GM18868 (cell line): ENCODE measurements around the gene EDA.

ENCODE experiments used
- ATAC-seq: cut with Tn5 transposase; IDR thresholded peaks from one replicate; pipeline ENCODE4 v1.9.1; 2021; ENCODE audit warnings: mild to moderate bottlenecking, moderate library complexity; ENCODE audit not compliant: unreplicated experiment

The EDA gene

DNA sequence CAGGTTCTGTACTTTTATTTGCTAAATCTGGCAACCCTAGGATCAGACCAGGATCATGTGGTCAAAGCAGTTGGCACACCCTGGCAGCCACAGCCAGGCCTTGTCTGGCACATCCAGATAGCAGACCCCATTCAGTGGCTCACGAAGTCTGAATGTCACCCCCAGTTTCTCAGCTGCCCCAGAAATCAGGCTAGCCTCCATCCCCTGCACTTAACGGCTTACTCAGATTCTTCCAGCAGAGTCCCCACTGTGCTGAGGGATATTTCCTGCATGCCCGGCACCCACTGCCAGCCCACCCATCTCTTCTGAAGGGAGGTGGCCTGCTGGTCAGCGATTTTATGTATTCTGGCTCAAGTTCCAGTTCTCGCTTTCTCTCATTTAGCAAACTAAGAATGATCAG is 438.5 kb downstream of the EDA start:
- ATAC-seq, result no peak

DNA sequence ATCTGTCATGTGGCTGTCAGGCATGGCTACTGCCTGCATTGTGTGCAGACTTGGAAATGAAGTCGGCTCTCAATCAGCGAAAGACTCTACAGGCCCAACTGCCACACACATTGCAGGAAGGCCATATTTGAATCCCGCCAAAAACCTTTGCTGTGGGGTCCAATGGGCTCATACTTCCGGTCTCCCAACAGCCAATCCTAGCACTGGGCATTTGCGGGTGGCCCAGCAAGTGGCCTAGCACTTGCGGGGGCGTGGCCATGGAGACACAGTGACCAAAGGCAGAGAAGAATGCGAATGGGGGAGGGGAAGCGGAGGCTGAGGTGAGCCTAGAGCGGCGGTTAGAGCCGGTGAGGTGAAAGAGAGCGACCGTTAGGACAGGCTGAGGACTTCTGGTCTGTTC is 446.2 kb downstream of the EDA start, which contains the start of gene OTUD6A:
Gene OTUD6A, plus strand, starts transcription at position 382 of the 400 bp plus-strand sequence. CDS start 68 bp downstream, outside the sequence.
- ATAC-seq, result no peak

DNA sequence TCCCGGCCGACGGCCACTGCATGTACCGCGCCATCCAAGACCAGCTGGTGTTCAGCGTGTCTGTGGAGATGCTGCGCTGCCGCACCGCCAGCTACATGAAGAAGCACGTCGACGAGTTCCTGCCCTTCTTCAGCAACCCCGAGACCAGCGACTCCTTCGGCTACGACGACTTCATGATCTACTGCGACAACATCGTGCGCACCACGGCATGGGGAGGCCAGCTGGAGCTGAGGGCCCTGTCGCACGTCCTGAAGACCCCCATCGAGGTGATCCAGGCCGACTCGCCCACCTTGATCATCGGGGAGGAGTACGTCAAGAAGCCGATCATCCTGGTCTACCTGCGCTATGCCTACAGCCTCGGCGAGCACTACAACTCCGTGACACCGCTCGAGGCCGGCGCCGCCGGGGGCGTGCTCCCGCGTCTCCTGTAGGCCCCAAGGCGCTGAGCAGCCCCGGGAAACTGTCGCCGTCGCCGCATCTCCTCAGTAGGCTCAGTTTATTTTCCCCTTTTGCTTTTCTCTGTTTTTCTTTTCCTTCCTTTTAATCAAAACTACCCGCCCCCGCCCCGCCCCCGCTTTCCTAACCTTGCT is 447.1 kb downstream of the EDA start:
- ATAC-seq, result no peak

DNA sequence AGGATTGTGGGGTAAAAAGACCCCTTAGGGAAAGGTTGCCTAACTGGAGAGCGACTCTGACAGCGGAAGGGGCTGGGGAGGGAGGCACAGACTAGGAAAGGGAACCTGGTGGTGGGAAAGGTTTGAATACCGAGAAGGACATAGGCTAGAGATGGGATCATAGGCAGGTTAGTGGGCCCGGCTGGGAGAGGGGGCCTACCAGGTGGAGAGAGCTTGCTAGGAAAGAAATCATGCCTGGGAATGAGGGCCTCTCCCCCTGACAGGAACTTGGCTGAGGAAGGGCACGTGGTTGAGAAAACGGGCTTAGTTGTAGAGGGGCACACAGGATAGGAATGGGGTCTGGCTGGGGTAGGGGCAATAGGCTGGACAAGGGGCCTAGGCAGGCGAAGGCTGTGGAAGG is 450.7 kb downstream of the EDA start:
- ATAC-seq, result no peak

DNA sequence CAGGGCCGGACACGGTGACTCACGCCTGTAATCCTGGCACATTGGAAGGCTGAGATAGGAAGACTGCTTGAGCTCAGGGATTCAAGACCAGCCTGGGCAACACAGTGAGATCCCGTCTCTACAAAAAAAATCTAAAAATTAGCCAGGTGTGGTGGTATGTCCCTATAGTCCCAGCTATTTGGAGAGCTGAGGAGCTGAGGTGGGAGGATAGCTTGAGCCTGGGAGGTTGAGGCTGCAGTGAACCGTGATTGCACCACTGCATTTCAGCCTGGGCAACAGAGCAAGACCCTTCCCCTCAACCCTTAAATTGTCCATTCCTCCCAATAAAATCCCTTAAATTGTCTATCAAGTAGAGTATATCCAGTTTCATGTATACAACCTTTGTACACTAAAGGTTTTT is 463.4 kb downstream of the EDA start:
- no peak for ATAC-seq

DNA sequence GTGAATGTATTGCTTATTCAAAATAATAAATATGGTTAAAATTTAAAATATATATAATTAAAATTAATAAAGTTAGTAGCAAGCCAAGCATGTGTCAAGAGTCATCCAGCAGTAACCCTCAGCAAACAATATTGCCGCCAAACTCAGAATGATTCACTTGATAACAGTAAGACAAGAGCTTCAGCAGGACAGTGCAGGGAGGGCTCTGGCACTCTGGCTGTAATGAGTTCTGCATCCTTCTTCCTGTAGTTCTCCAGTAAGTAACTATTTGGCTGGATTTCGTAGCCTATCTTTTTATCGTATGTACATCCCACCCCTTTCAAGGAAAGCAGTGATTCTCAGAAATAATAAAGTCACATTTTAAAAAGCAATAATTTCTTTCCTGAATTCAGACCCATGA is 464.0 kb downstream of the EDA start:
- ATAC-seq, result no peak

DNA sequence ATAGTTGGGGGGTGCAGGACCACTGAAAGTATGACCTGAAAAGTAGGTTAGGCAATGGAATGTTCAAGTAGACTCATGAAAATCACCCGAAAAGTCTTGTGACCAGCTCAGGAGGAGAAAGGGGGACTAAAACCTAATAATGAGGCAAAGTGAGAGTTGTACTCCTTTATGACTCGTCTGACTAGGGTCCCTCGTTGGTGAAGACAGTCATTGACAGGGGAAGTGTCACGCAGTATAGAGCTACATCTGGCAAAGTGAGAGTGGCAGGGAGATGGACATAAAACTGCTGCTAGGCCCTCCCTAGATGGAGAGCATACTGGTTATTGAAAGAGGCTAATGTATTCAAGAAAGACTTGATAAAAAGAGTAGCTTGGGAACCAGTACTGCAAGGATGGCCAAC is 466.8 kb downstream of the EDA start:
- no peak for ATAC-seq

DNA sequence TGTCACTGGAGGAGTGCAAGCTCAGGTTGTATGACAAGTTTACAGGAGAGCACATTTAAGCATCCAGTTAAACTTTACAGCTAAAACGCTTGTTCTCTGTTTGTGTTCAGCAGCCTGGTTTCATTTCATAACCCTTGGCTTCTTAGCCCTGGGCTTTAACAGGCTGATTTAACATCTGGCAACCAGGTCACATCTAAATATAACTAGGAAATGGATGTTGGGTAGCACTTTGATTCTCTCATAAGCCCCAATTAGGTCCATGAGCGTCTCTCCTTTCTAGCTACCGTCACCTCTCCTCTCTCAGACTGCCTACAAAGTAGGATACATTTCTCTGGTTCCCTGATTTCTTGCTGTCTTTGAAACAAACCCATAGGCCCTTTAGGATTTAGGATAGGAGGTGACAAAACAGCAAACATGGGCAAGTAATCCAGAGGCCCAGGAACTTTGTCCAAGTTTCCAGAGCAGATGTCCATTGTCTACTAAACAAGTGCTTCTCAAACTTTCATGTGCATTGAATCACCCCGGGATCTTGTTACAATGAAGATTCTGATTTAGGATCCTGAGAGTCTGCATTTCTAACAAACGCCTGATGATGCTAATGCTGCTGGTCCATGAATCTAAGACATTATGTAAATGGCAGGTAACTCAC is 468.8 kb downstream of the EDA start:
- ATAC-seq, result no peak

DNA sequence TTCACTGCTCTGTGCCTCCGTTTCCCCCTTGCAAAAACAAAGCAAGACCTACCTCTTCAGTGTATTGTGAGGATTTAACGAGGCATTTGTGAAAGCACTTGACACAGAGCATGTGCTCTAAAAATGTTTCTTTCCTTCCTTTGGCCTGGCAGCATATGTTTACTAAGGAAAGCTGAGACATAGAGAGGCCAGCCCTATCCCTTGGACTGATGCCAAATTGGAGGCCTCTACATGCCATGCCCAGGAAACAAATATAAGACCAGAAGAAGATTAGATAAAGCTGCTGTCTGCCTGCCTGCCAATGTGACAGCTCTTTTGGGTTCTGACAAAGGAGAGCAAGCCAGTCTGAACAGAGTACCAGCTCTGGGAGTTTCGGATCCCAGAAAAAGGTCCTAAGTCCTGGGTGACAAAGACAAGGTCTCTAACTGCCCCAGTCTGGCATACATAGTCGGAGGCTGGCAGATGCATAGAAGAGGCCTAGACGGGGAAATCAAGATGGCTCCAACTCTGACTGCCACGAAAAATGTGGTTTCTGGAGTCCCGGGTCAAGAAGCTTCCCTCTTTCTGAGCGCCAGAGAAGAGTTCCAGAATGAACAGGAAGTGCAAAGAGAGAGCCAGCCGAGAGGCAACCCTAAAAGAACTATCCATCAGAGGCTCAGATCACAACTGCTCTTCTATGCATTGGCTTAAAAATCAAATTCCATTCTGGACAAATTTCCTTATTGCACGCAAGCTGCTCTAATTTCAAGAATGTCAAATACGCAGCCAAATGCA is 472.1 kb downstream of the EDA start:
- ATAC-seq, result no peak

DNA sequence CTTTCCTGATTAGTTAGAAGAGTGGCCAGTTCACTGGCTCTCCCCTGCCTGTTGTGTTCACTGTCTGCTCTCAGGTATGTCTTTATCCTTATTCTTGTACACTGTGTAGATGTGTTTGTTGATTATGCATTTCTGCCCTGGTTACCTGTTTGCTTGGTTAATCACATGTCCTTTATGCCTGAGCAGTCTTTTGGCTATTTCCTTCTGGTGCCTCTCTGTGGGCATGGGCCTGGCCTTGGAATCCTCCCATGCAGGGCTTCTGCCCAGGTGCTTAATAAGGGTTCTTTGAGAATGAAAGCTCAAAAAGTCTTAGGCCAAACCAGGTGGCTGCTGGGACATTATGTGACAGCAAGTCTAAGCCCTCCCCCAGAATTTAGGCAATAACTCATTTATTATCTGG is 472.8 kb downstream of the EDA start:
- ATAC-seq, result no peak
